ENCODE data around the gene TMPRSS7. TPM values are rescaled to one million over a fixed set of nuclear protein-coding genes. Genes with fewer than 3 reads are reported as not detected.

Gene TMPRSS7
- total RNA-seq, 3 donors from 2014 or later, result 0.12 TPM; not detected in 2

DNA sequence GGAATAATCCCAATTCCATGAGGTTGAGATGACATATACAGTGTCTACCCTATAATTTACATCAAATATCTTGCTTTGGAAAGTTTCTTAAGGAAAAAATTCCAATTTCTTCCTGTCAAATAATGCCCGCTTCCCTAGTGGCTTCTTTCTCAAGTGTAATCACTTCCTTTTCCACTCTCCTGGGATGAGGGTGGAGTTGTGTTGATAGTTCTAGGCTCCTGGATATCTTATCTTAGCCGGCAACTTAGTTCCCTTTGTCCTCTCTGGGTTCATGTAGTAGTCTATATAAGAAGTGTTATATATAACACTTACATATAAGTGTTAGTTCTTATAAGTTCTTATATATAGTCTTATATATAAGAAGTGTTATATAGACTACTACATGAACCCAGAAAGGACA lies 24.9 kb upstream of the TMPRSS7 start:
- Histone ChIP-seq H3K36me3 (ENCODE audit: low read depth) (no peaks in the 10 kb centered on the region), H3K9me3 (no peaks in the 10 kb centered on the region), H3K4me3 (no peak overlapping the region), H3K4me1 (ENCODE audit: low read depth) (peaks cover 2% of the 10 kb centered on the region)
- intact Hi-C loops (cut with DNase I, micrococcal nuclease), result no loop called here
- no peak for ATAC-seq
- TF ChIP-seq CTCF (IDR thresholded peaks at IDR 0.05), result no peak
- no peak for DNase-seq

DNA sequence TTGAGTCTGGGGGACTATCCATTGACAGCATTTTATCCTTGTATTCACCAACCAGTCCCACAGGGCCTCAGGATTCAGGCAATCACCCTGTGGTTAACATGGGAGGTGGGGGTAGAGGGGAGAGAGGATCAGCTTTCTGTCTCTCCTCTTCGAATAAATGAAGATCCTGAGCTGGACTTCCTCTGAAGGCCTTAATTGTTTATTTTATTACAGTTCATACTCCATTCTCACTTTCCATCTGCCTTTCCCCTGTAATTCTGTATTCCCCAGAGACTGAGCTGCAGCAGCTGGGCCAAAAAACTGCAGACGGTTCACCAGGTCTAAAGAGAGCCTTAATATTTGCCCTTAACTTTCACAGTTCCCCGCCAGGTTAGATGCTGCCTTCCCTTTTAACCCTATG lies 23.9 kb upstream of the TMPRSS7 start:
- no peaks in the 10 kb centered on the region for H3K36me3 ChIP-seq (ENCODE audit: low read depth)
- no peak overlapping the region for H3K4me3 ChIP-seq
- TF ChIP-seq CTCF (IDR thresholded peaks at IDR 0.05), result no peak
- no peaks in the 10 kb centered on the region for H3K9me3 ChIP-seq
- DNase-seq, result no peak
- peaks cover 2% of the 10 kb centered on the region for H3K4me1 ChIP-seq (ENCODE audit: low read depth)
- intact Hi-C loops (cut with DNase I, micrococcal nuclease), result no loop called here
- no peak for ATAC-seq

GRCh38 chr3:112011376-112011940 lies 23.1 kb upstream of the TMPRSS7 start:
- Histone ChIP-seq H3K4me3 (no peak overlapping the region), H3K9me3 (no peaks in the 10 kb centered on the region), H3K36me3 (ENCODE audit: low read depth) (no peaks in the 10 kb centered on the region), H3K4me1 (ENCODE audit: low read depth) (peaks cover 2% of the 10 kb centered on the region)
- intact Hi-C loops (cut with DNase I, micrococcal nuclease), result no loop called here
- ATAC-seq, result no peak
- DNase-seq, result no peak
- TF ChIP-seq CTCF (IDR thresholded peaks at IDR 0.05), result no peak

GRCh38 chr3:112012205-112012992 lies 22.1 kb upstream of the TMPRSS7 start:
- Histone ChIP-seq H3K9me3 (no peaks in the 10 kb centered on the region), H3K4me1 (ENCODE audit: low read depth) (peaks cover 2% of the 10 kb centered on the region), H3K36me3 (ENCODE audit: low read depth) (no peaks in the 10 kb centered on the region), H3K4me3 (no peak overlapping the region)
- ATAC-seq, result no peak
- no peak for DNase-seq
- intact Hi-C loops (cut with DNase I, micrococcal nuclease), result no loop called here
- no peak for TF ChIP-seq CTCF (IDR thresholded peaks at IDR 0.05)

DNA sequence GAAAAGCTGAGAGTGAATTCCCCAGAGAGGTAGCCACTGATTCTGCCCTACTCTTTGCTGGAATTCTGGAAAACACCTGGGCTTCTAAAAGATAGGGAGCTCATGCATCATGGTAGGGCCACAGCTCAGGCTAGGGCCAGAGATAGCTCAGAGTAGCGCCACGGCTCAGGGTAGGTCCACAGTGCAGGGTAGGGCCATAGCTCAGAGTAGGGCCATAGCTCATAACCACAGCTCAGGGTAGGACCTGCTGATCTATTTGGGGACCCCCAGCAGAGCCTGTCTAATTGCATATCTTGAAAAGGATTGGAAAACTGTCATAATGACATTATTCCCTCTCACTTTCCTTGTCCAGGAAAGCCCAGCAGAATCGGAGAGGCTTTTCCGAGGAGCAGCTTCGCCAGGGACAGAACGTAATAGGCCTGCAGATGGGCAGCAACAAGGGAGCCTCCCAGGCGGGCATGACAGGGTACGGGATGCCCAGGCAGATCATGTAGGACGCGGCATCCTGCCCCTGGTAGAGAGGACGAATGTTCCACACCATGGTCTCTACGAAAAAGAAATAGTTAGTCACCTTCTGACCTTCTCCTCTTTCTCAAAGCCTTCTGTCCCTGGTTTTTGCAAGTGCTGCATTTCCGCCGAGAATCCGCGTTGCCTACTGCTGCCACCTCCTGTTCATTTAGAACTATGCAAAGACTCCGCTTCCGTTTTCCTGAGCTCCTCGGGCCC lies 21.3 kb upstream of the TMPRSS7 start:
- H3K4me1 ChIP-seq (ENCODE audit: low read depth), result peaks cover 2% of the 10 kb centered on the region
- ATAC-seq (peak; percentile 89), DNase-seq (peak; percentile 53 to 70 (median 59))
- H3K36me3 ChIP-seq (ENCODE audit: low read depth), result no peaks in the 10 kb centered on the region
- TF ChIP-seq CTCF (IDR thresholded peaks at IDR 0.05), result peak; percentile 59
- H3K4me3 ChIP-seq, result no peak overlapping the region
- intact Hi-C loops (cut with DNase I, micrococcal nuclease), result no loop called here
- no peaks in the 10 kb centered on the region for H3K9me3 ChIP-seq
